HCT116 (cell line): ENCODE measurements around the gene EIF2D. TPM values are rescaled to one million over a fixed set of nuclear protein-coding genes. Genes with fewer than 3 reads are reported as not detected.

Source experiments
- ATAC-seq: fragments of 200-7000 bp; cut with Tn5 transposase; 2 replicates; pipeline ENCODE4 v1.9.1; 2020; ENCODE audit warnings: mild to moderate bottlenecking, moderate library complexity
- BruUV-seq: library from RNA; stranded (reverse); fragments of 400-500 nt; replicated peaks from 2 replicates; lab custom pipeline; 2021; lab: Mats Ljungman, UMichigan
- CTCF ChIA-PET: fragments of 300-600 bp; sonication (Branson Sonifier 250); formaldehyde crosslinking; loops from one replicate; lab custom pipeline; 2021; ENCODE audit warnings: antibody characterized with exemption; lab: Charles Lee
- POLR2A ChIA-PET: fragments of 300-600, 350-600 bp; sonication (Branson Sonifier 250); formaldehyde crosslinking; loops from one replicate; lab custom pipeline; 2021; ENCODE audit warnings: antibody characterized with exemption; lab: Charles Lee
- RAD21 ChIA-PET, 2 experiments: fragments of 300-600 bp; sonication (Branson Sonifier 250); formaldehyde crosslinking; loops; one replicate each; lab custom pipeline; 2023; ENCODE audit warnings: low total read pairs in 2 of 2; ENCODE audit not compliant: uncharacterized antibody in 2 of 2, unreplicated experiment in 2 of 2, low non-redundant PET in 1 of 2; lab: Charles Lee
- DNase-seq: peaks from one replicate; pipeline ENCODE4 v3.0.0-alpha.2; 2010; ENCODE audit warnings: low read depth, low spot score
- H2AFZ ChIP-seq: fragments of 200-600 bp; shearing (Covaris generic), sonication (generic); 2 replicates; pipeline ENCODE4 v1.6.1; 2017; ENCODE audit warnings: low read depth, mixed run types, mixed read lengths, antibody characterized with exemption, low read length; ENCODE audit not compliant: poor library complexity, severe bottlenecking
- H3K27ac ChIP-seq: 2 replicates; pipeline ENCODE4 v1.5.1; 2012; ENCODE audit warnings: low read depth, low read length
- H3K27me3 ChIP-seq: fragments of 200-600 bp; sonication (generic); 2 replicates; pipeline ENCODE4 v1.6.1; 2016; ENCODE audit warnings: mixed run types, low read length, mixed read lengths; ENCODE audit not compliant: insufficient read depth
- H3K36me3 ChIP-seq, 2 experiments: fragments of 200-500 bp in 1 of 2; fragments of 200-600 bp in 1 of 2; sonication (Bioruptor generic) in 1 of 2; sonication (generic) in 1 of 2; 2 replicates each; pipeline versions ENCODE4 v1.5.1 to v1.6.1; 2014 to 2016; ENCODE audit warnings: low read length in 2 of 2, inconsistent platforms in 1 of 2, mixed read lengths in 1 of 2, mixed run types in 1 of 2; ENCODE audit not compliant: insufficient read depth in 2 of 2, control insufficient read depth in 1 of 2
- H3K4me1 ChIP-seq, 2 experiments: fragments of 200-600 bp in 1 of 2; sonication (generic) in 1 of 2; 2 replicates each; pipeline versions ENCODE4 v1.5.1 to v1.6.1; 2012 to 2017; ENCODE audit warnings: low read length in 2 of 2, inconsistent platforms in 1 of 2, mild to moderate bottlenecking in 1 of 2, mixed read lengths in 1 of 2, mixed run types in 1 of 2, moderate library complexity in 1 of 2; ENCODE audit not compliant: insufficient read depth in 2 of 2, control insufficient read depth in 1 of 2
- H3K4me2 ChIP-seq: fragments of 200-600 bp; sonication (generic); 2 replicates; pipeline ENCODE4 v1.6.1; 2017; ENCODE audit warnings: mixed run types, low read length, mixed read lengths
- H3K4me3 ChIP-seq, 2 experiments: fragments of 200-600 bp in 1 of 2; sonication (generic) in 1 of 2; replicated peaks in 1 of 2; 2 replicates each; pipeline ENCODE4 v1.5.1; 2011 to 2016; ENCODE audit warnings: low read length in 2 of 2, control low read depth in 1 of 2, low read depth in 1 of 2, mild to moderate bottlenecking in 1 of 2, mixed read lengths in 1 of 2, mixed run types in 1 of 2
- H3K79me2 ChIP-seq: fragments of 200-600 bp; sonication (generic); 2 replicates; pipeline ENCODE4 v1.6.1; 2017; ENCODE audit warnings: mild to moderate bottlenecking, mixed run types, low read length, moderate library complexity, mixed read lengths; ENCODE audit not compliant: insufficient read depth
- H3K9ac ChIP-seq: fragments of 200-600 bp; sonication (generic); 2 replicates; pipeline ENCODE4 v1.6.1; 2016; ENCODE audit warnings: low read length, mixed read lengths
- H3K9me2 ChIP-seq: fragments of 200-600 bp; sonication (generic), shearing (Covaris generic); 2 replicates; pipeline ENCODE4 v1.6.1; 2017; ENCODE audit warnings: mixed run types, mild to moderate bottlenecking, moderate library complexity; ENCODE audit not compliant: insufficient read depth
- H3K9me3 ChIP-seq, 2 experiments: fragments of 200-500 bp in 1 of 2; fragments of 200-600 bp in 1 of 2; sonication (Bioruptor generic) in 1 of 2; sonication (generic) in 1 of 2; 2 replicates each; pipeline ENCODE4 v1.6.1; 2014 to 2017; ENCODE audit warnings: low read length in 2 of 2, mixed read lengths in 2 of 2, inconsistent platforms in 1 of 2, low read depth in 1 of 2, mild to moderate bottlenecking in 1 of 2, mixed run types in 1 of 2, moderate library complexity in 1 of 2; ENCODE audit not compliant: control insufficient read depth in 1 of 2, insufficient read depth in 1 of 2
- H4K20me1 ChIP-seq: fragments of 200-600 bp; sonication (generic), shearing (Covaris generic); 2 replicates; pipeline ENCODE4 v1.6.1; 2017; ENCODE audit warnings: mixed run types, mild to moderate bottlenecking, moderate library complexity; ENCODE audit not compliant: insufficient read depth
- CBX3 ChIP-seq: IDR thresholded peaks from 2 replicates; pipeline ENCODE4 v1.6.1; 2012; ENCODE audit warnings: low read depth
- CEBPB ChIP-seq: IDR thresholded peaks from 2 replicates; pipeline ENCODE4 v1.6.1; 2012; ENCODE audit warnings: low read depth
- EGR1 ChIP-seq: IDR thresholded peaks from 2 replicates; pipeline ENCODE4 v1.6.1; 2012; ENCODE audit warnings: low read depth
- ELF1 ChIP-seq: IDR thresholded peaks from 2 replicates; pipeline ENCODE4 v1.6.1; 2012; ENCODE audit warnings: low read depth, borderline replicate concordance
- EZH2 ChIP-seq: fragments of 200-600 bp; sonication (generic); IDR thresholded peaks from 2 replicates; pipeline ENCODE4 v1.6.1; 2017; ENCODE audit warnings: antibody characterized with exemption, mixed run types
- EZH2phosphoT487 ChIP-seq: fragments of 200-600 bp; IDR thresholded peaks from 2 replicates; pipeline ENCODE4 v1.6.1; 2018; ENCODE audit warnings: antibody characterized with exemption, borderline replicate concordance
- JUND ChIP-seq: IDR thresholded peaks from 2 replicates; pipeline ENCODE4 v1.6.1; 2012
- MAX ChIP-seq: IDR thresholded peaks from 2 replicates; pipeline ENCODE4 v1.6.1; 2012
- POLR2A ChIP-seq: IDR thresholded peaks from 2 replicates; pipeline ENCODE4 v1.7.0; 2011; ENCODE audit warnings: borderline replicate concordance; ENCODE audit not compliant: insufficient read depth, insufficient read length; ENCODE audit errors: extremely low read depth
- RAD21 ChIP-seq: IDR thresholded peaks from 2 replicates; pipeline ENCODE4 v1.6.1; 2012; ENCODE audit warnings: low read depth, mild to moderate bottlenecking
- REST ChIP-seq: IDR thresholded peaks from 2 replicates; pipeline ENCODE4 v1.6.1; 2012; ENCODE audit warnings: low read depth
- SIN3A ChIP-seq: IDR thresholded peaks from 2 replicates; pipeline ENCODE4 v1.6.1; 2012; ENCODE audit warnings: low read depth
- SP1 ChIP-seq: IDR thresholded peaks from 2 replicates; pipeline ENCODE4 v1.6.1; 2012; ENCODE audit warnings: low read depth
- SRF ChIP-seq: IDR thresholded peaks from 2 replicates; pipeline ENCODE4 v1.6.1; 2012; ENCODE audit warnings: low read depth
- YY1 ChIP-seq: IDR thresholded peaks from 2 replicates; pipeline ENCODE4 v1.6.1; 2011; ENCODE audit warnings: low read length, low read depth, moderate library complexity, mild to moderate bottlenecking; ENCODE audit not compliant: insufficient replicate concordance; ENCODE audit errors: extremely low read depth
- ZBTB33 ChIP-seq: IDR thresholded peaks from 2 replicates; pipeline ENCODE4 v1.6.1; 2011; ENCODE audit warnings: mild to moderate bottlenecking, low read length, moderate library complexity; ENCODE audit not compliant: insufficient replicate concordance; ENCODE audit errors: extremely low read depth
- ZFX ChIP-seq: fragments of 450-650 bp; IDR thresholded peaks from 2 replicates; pipeline ENCODE4 v1.6.1; 2017
- intact Hi-C: fragments of 100-400 bp; cut with micrococcal nuclease; formaldehyde crosslinking; loops from 2 replicates; pipeline ENCODE4 v1.10.0; 2022
- total RNA-seq: library from RNA; stranded (reverse); gene quantifications from one replicate; pipeline ENCODE4 v1.2.1, GENCODE V29; 2021; ENCODE audit not compliant: unreplicated experiment
- TF ChIP-seq, protein P1 (sequence below), 3 experiments: fragments of 200-600 bp in 1 of 3; sonication (generic) in 1 of 3; IDR thresholded peaks in 2 of 3; conservative IDR thresholded peaks in 1 of 3; 2 replicates each; pipeline ENCODE4 v1.5.1; 2012 to 2017; ENCODE audit warnings: low read depth in 2 of 3, low read length in 2 of 3, antibody characterized with exemption in 1 of 3, borderline replicate concordance in 1 of 3, control low read depth in 1 of 3, mild to moderate bottlenecking in 1 of 3, mixed read lengths in 1 of 3, mixed run types in 1 of 3, moderate library complexity in 1 of 3; ENCODE audit not compliant: insufficient read depth in 1 of 3

Gene EIF2D
- total RNA-seq, 1 experiment from 2014 or later = 54.8 TPM

- H2AFZ ChIP-seq = no peak overlapping the region
- no TSS peak for BruUV-seq
- no peaks in the 10 kb centered on the region for H3K9me3 ChIP-seq
- TF ChIP-seq RAD21 (no peak), JUND (no peak), EZH2 (no peak), REST (no peak), CEBPB (no peak), SP1 (no peak), EGR1 (no peak), POLR2A (no peak), YY1 (no peak), SRF (no peak), ZBTB33 (no peak), SIN3A (no peak), CBX3 (no peak), EZH2phosphoT487 (no peak), ELF1 (no peak), MAX (no peak), ZFX (no peak)
- TF ChIP-seq, protein P1, sequence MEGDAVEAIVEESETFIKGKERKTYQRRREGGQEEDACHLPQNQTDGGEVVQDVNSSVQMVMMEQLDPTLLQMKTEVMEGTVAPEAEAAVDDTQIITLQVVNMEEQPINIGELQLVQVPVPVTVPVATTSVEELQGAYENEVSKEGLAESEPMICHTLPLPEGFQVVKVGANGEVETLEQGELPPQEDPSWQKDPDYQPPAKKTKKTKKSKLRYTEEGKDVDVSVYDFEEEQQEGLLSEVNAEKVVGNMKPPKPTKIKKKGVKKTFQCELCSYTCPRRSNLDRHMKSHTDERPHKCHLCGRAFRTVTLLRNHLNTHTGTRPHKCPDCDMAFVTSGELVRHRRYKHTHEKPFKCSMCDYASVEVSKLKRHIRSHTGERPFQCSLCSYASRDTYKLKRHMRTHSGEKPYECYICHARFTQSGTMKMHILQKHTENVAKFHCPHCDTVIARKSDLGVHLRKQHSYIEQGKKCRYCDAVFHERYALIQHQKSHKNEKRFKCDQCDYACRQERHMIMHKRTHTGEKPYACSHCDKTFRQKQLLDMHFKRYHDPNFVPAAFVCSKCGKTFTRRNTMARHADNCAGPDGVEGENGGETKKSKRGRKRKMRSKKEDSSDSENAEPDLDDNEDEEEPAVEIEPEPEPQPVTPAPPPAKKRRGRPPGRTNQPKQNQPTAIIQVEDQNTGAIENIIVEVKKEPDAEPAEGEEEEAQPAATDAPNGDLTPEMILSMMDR (IDR thresholded peaks at IDR 0.05 in 2 of 3, conservative IDR thresholded peaks at IDR 0.05 in 1 of 3; ENCODE audit: borderline replicate concordance in 1 of 3, insufficient read depth in 1 of 3, low read depth in 2 of 3, low read length in 2 of 3) = no peak
- TF ChIP-seq, all 23 proteins: peak for 0
- ATAC-seq (no peak; the same call in 1 of the 2 replicates), DNase-seq (no peak)
- Histone ChIP-seq H3K27me3 (no peaks in the 10 kb centered on the region), H3K27ac (no peak overlapping the region), H3K79me2 (no peaks in the 10 kb centered on the region), H3K4me3 (no peak overlapping the region), H3K36me3 (no peaks in the 10 kb centered on the region), H3K4me1 (no peaks in the 10 kb centered on the region), H4K20me1 (no peaks in the 10 kb centered on the region), H3K9me2 (no peaks in the 10 kb centered on the region), H3K9ac (no peak overlapping the region), H3K4me2 (no peak overlapping the region)
- intact Hi-C loops = loop anchor here (1.0 kb wide), 2 partner anchors 38 to 93 kb away; no protein-coding TSS in a partner anchor
- RAD21 ChIA-PET = interaction anchor here (0.5 to 1.7 kb wide), 3 partner anchors 82 to 93 kb away, joined by 7 to 10 read pairs (median 8); no protein-coding TSS in a partner anchor
- POLR2A ChIA-PET = no interaction called here
- CTCF ChIA-PET = interaction anchor here (1.0 to 6.9 kb wide), 11 partner anchors 9 to 106 kb away, joined by 3 to 96 read pairs (median 4); no protein-coding TSS in a partner anchor
These were observed 29.1 kb downstream of the EIF2D start for GRCh38 chr1:206582971-206583706.
